Epithelial cell of esophagus (primary cell): Measurements from ENCODE around the gene HSD17B14.

ENCODE experiments used
- DNase-seq: peaks from one replicate; pipeline ENCODE4 v3.0.0; 2010; ENCODE audit warnings: low read depth
- H3K4me3 ChIP-seq: 2 replicates; pipeline ENCODE4 v1.5.1; 2011; ENCODE audit warnings: mild to moderate bottlenecking, low read length, control low read depth
- TF ChIP-seq, protein P1 (sequence below): IDR thresholded peaks from 2 replicates; pipeline ENCODE4 v1.5.1; 2011; ENCODE audit warnings: low read depth, mild to moderate bottlenecking, low read length, control low read depth, inconsistent platforms; ENCODE audit not compliant: insufficient read depth; ENCODE audit errors: missing control alignments

Gene HSD17B14

DNA sequence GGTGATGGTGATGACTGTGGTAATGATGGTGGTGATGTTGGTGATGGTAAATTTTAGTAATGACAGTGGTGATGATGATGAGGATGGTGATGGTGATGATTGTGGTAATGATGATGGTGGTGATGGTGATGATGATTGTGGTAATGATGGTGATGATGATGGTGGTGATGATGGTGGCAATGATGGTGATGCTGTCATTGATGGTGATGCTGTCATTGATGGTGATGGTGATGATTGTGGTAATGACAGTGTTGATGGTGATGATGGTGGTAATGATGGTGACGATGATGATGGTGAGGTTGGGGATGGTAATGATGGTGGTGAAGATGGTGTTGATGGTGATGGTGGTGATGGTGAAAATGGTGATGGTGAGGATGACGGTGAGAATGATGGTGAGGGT is 13.8 kb downstream of the HSD17B14 start:
- H3K4me3 ChIP-seq, result no peak overlapping the region
- DNase-seq, result no peak
- TF ChIP-seq, protein P1, sequence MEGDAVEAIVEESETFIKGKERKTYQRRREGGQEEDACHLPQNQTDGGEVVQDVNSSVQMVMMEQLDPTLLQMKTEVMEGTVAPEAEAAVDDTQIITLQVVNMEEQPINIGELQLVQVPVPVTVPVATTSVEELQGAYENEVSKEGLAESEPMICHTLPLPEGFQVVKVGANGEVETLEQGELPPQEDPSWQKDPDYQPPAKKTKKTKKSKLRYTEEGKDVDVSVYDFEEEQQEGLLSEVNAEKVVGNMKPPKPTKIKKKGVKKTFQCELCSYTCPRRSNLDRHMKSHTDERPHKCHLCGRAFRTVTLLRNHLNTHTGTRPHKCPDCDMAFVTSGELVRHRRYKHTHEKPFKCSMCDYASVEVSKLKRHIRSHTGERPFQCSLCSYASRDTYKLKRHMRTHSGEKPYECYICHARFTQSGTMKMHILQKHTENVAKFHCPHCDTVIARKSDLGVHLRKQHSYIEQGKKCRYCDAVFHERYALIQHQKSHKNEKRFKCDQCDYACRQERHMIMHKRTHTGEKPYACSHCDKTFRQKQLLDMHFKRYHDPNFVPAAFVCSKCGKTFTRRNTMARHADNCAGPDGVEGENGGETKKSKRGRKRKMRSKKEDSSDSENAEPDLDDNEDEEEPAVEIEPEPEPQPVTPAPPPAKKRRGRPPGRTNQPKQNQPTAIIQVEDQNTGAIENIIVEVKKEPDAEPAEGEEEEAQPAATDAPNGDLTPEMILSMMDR, result no peak

- TF ChIP-seq, protein P1, result no peak
- no peak for DNase-seq
- no peak overlapping the region for H3K4me3 ChIP-seq
Measured at GRCh38 chr19:48821633-48822032, 14.7 kb downstream of the HSD17B14 start.

DNA sequence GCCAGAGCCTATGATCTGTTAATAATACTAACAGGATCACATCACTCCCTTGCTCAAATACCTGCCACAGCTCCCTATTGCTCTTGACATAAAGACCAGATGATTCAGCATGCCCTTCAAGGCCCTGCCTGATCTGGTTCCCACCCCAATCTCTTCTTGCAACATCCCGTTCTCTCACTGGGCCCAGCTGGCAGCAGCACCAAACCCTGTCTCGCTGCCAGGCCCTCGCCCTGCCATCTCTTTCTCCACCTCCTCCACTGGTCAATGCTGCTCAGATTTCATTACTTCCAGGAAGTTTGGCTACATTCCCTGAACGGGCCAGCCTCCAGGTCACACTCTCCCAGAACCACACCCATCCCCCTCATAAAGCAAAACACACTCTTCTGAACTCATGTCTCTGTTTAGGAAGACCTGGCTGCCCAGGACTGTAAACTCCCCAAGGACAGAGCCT is 16.9 kb downstream of the HSD17B14 start:
- DNase-seq, result peak; percentile 89
- no peak overlapping the region for H3K4me3 ChIP-seq
- TF ChIP-seq, protein P1, result no peak

- DNase-seq, result no peak
- TF ChIP-seq, protein P1, result no peak
- H3K4me3 ChIP-seq, result no peak overlapping the region
Measured at GRCh38 chr19:48818234-48818820, 18.0 kb downstream of the HSD17B14 start.

DNA sequence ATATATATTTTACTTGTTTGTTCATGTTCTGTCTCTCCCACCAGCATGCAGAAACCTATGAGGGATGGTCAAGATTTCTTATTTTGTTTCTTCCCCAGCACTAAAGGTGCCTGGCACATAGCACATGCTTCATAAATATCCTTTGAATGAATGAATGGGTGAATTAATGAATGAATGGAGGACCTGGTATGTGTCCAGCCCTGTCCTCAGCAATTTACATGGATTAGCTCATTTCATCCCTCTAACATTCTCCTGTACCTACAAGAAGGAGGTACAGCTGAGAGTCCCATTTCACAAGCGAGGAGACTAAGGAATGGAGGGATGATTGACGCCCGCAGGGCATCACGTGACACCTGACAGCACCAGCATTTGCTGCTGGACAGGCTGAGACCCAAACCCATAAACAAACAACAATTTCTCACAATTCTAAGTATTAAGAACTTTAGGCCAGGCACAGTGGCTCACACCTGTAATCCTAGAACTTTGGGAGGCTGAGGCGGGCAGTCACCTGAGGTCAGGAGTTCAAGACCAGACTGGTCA is 18.6 kb downstream of the HSD17B14 start:
- TF ChIP-seq, protein P1, result no peak
- DNase-seq, result peak; percentile 22
- no peak overlapping the region for H3K4me3 ChIP-seq

DNA sequence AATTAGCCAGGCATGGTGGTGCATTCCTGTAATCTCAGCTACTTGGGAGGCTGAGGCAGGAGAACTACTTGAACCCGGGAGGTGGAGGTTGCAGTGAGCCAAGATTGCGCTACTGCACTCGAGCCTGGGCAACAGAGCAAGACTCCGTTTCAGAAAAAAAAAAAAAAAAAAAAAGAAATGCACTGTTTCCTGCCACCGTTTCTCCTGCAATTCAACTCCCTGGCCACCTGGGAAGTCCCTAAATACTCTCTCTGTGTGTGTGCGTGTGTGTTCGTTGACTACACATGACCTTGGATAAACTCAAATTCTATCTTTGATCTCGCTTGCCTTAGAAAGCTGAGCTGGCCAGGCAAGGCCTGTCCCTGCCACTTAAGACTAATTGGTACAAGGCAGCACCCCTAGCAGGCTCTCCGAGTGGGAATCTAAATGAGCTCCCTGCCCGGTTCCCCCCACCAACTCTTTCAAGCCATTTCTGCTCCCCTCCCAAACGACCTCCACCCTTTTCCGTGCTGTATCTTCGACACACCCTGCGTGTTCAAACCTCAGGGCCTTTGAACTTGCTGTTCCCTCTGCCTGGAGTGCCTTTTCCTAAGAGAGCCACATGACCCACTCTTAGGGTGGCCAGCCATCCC is 20.3 kb downstream of the HSD17B14 start:
- no peak overlapping the region for H3K4me3 ChIP-seq
- TF ChIP-seq, protein P1, result peak; percentile 15
- peak; percentile 24 for DNase-seq
